Activated T-helper 1 cell treated with anti-CD3 and anti-CD28 coated beads, Interleukin-2, amount 50 U/mL, for 16 hours (primary cell): ENCODE data around the gene DHTKD1.
"Not testable (repeated sequence)": the region's sequence is repeated elsewhere in the genome, so short reads cannot be mapped to it uniquely, and the experiment has no call there.

ENCODE experiments used
- DNase-seq, 2 donors: peaks; one replicate each; pipeline ENCODE4 v3.0.0-alpha.2; 2020; ENCODE audit warnings: low read depth in 1 of 2, low spot score in 1 of 2

The DHTKD1 gene

DNA sequence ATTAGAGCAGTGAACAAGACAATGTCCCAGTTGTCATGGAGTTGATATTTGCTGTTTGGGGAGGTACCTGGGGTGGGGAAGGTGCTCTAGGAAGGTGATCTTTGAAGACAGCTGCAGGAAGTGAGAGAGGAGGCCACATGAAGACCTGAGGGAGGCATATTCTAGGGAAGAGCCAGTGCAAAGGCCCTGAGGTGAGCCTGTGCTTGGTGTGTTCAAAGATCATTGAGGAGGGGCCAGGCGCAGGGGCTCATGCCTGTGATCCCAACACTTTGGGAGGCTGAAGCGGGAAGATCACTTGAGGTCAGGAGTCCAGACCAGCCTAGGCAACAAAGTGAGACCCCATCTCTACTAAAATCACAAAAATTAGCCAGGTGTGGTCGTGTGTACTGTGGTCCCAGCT lies 75.8 kb downstream of the DHTKD1 start:
- no peak for DNase-seq

GRCh38 chr10:12150163-12150562 lies 81.4 kb downstream of the DHTKD1 start:
- no peak for DNase-seq

DNA sequence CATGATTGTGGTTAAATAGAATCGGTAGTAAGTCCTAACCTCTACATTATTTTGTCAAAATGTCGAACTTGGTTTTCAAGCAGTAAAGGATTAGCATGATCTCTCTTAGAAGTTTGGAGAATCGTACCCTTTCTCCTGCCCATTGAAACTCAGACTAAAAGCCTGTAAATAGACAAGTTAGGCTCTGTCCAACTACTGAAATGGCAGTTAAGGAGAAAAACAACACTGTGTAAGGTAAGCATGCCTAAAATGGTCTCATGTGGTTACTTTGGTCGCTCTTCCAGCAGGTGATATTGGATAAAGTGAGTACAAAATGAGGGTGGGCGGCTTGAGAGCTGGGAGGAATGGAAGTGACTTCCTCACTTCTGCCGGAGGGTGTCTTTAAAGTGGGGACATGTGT lies 85.8 kb downstream of the DHTKD1 start:
- DNase-seq, result no peak

DNA sequence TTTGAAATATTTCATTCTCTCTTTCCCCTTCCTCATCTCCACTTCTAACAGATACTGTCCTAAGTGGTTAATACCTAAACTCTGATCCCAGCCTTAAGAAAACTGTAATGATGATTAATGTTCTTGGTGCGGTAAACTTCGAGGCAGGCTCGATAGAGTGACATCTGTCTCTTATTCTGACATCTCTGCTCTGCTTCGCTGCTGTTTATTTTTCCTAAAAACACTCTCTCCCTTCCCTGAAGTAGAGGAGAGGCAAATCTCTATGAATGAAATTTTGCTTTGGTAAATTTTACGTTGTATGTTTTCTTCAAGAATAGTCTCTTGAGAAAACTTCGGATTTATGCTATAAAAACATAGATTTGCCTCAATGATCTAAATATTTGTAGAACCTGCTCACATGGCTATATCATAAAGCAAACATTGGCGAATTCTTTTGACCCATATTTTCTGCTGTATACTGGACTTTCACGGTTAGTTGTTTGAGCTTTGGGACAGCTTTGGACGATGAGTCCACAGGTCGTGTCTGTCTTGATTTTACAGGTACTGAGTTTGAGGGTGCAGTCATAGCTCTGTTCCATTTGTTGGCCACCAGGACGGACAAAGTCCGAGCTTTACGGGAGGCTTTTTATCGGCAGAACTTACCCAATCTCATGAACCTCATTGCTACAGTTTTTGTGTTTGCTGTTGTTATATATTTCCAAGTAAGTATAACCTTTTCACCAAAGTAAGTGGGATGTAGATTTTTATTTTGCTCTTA lies 87.8 kb downstream of the DHTKD1 start:
- no peak for DNase-seq

GRCh38 chr10:12158111-12158510 lies 89.4 kb downstream of the DHTKD1 start:
- DNase-seq, result no peak

DNA sequence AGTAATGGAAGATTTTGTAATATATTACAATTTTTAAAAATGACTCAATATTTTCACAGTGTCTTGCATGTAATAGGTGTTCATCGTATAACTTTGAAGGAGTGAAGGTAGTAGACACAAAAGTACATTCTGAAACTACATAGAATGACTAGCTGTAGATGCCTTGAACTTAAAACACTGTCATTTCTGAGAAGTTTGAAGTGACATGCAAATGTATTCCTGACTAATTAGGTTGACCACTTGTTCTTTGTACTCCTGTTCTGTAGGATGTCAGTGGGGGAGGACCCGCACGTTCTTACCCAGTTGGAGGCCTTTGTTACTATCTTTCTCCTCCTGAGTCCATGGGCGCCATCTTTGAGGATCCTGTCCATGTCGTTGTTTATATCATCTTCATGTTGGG lies 91.9 kb downstream of the DHTKD1 start:
- DNase-seq, result no peak

DNA sequence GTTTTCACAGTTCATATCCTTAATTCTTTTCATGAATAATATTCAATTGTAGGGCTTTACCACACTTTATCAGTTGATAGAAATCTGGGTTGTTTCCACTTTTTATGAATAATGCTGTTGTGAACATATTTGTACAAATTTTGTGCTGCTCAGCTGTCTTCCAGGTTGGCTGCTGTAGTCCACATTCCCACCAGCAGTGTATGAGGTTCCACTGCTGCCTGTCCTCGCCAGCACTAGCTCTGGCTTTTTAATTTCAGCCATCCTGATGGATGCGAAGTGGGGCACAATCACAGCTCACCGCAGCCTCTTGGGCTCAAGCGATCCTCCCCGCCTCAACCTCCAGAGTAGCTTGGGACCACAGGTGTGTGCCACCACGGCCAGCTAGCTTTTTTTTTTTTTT lies 94.2 kb downstream of the DHTKD1 start:
- no peak for DNase-seq

GRCh38 chr10:12164085-12164484 lies 95.3 kb downstream of the DHTKD1 start:
- DNase-seq, result no peak

DNA sequence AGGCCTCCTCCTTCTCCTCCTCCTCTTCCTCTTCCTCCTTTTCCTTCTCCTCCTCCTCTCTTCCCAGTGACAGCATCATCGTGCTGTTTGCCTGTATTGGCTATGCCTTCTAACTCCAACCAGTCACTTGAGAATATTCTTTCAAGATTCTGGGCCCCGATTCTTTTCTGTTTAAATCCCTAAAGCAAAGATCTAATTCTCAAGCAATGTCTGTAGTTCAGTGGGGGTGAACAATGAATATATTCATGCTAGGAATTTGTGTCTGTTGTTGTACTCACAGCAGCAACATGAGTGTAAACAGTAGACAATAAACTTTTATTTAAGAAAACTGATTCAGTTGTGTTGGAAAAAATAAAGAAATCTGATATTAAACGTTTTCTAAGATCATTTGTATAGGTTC lies 96.3 kb downstream of the DHTKD1 start:
- DNase-seq, result no peak

DNA sequence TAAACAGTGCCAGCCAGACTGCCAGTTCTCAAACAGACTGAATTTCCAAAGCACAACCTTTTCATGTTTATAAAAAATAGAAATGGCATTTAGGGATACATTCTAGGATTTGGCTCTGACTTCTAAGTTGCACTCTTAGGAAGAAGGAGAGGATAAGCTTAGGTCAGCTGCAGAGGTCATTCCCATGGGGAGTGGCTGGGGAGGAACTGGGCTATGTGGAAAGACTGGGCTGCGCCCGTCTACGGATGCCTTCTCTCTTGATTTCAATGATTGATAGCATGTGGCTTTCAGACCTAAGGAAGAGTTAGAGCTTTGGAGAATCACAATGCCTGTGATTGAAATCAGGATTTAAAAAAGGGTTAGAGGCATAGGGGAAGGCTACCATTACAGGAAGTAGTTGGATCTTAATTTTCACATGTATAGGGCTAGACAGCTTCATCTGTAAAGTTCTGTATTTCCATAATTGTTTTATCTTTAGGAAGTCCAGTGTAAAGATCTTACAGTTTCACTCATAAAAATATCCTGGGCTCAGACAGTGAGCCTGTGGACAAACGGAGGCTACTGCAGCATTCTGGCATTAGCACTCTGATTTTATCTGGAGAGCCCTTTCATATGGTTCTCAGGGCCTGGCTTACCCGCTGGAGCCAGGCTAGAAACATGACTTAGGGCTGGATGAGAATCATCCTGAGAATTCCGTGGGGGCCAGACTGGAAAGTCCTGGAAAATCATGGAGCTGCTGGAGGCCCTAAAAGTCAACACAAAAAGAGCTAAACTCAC lies 97.4 kb downstream of the DHTKD1 start:
- DNase-seq, result no peak

GRCh38 chr10:12171512-12171911 lies 102.8 kb downstream of the DHTKD1 start:
- DNase-seq, result not testable (repeated sequence)
